A549 (cell line): ENCODE results near the gene DIAPH2. TPM values are rescaled to one million over a fixed set of nuclear protein-coding genes. Genes with fewer than 3 reads are reported as not detected.

Source experiments
- ATAC-seq, 2 experiments: fragments of 200-7000 bp in 1 of 2; fragments of >200 bp in 1 of 2; cut with Nextera tagmentation in 1 of 2; cut with Tn5 transposase in 1 of 2; 3 replicates each; pipeline versions ENCODE4 v1.8.0 to v1.9.1; 2018 to 2020; ENCODE audit warnings: mild to moderate bottlenecking in 1 of 2, moderate library complexity in 1 of 2
- CTCF ChIA-PET: fragments of 300-600 bp; sonication (Branson Sonifier 250); formaldehyde crosslinking; extraction: SDS; loops from one replicate; lab custom pipeline; 2021; ENCODE audit warnings: antibody characterized with exemption, inconsistent platforms; lab: Yijun Ruan, JAX
- POLR2A ChIA-PET: fragments of 350-600 bp; formaldehyde crosslinking; extraction: SDS; loops from one replicate; lab custom pipeline; 2021; ENCODE audit warnings: antibody characterized with exemption, inconsistent platforms; lab: Yijun Ruan, JAX
- DNase-seq, 2 experiments: peaks; one replicate each; pipeline versions ENCODE4 v3.0.0 to v3.0.0-alpha.2; 2011 to 2016; ENCODE audit warnings: low read depth in 1 of 2, low spot score in 1 of 2
- FAIRE-seq: peaks from 2 replicates; lab custom pipeline; 2011; peaks lifted over from hg19 to GRCh38; lab: Jason Lieb, UNC
- H3K27ac ChIP-seq, 2 experiments: fragments of >200 bp; sonication (Bioruptor Twin); formaldehyde crosslinking; 3 replicates each; pipeline ENCODE4 v1.5.1; 2016 to 2017
- H3K4me1 ChIP-seq: fragments of >200 bp; sonication (Bioruptor Twin); formaldehyde crosslinking; 3 replicates; pipeline ENCODE4 v1.6.1; 2016
- H3K4me2 ChIP-seq: fragments of >200 bp; sonication (Bioruptor Twin); formaldehyde crosslinking; 3 replicates; pipeline ENCODE4 v1.6.1; 2016
- H3K4me3 ChIP-seq: fragments of >200 bp; sonication (Bioruptor Twin); formaldehyde crosslinking; 3 replicates; pipeline ENCODE4 v1.5.1; 2016
- H3K9me3 ChIP-seq: fragments of >200 bp; sonication (Bioruptor Twin); formaldehyde crosslinking; 3 replicates; pipeline ENCODE4 v1.6.1; 2016
- CBX8 ChIP-seq: fragments of 200-600 bp; sonication (generic); IDR thresholded peaks from 2 replicates; pipeline ENCODE4 v1.6.1; 2016
- CEBPB ChIP-seq, 2 experiments: fragments of >200 bp in 1 of 2; sonication (Bioruptor Twin) in 1 of 2; formaldehyde crosslinking in 1 of 2; IDR thresholded peaks; 2 replicates each; pipeline ENCODE4 v1.6.1; 2012 to 2016
- CHD2 ChIP-seq: fragments of 150-350 bp; IDR thresholded peaks from 2 replicates; pipeline ENCODE4 v1.6.1; 2014; ENCODE audit warnings: low read length; ENCODE audit not compliant: partially characterized antibody
- EHF ChIP-seq: fragments of 250-450 bp; sonication (Bioruptor Pico); IDR thresholded peaks from 2 replicates; pipeline ENCODE4 v1.5.0; 2020; ENCODE audit warnings: mild to moderate bottlenecking
- EHMT2 ChIP-seq: fragments of 200-600 bp; sonication (generic); IDR thresholded peaks from 2 replicates; pipeline ENCODE4 v1.6.1; 2016; ENCODE audit warnings: antibody characterized with exemption, low read depth, mild to moderate bottlenecking, moderate library complexity
- ELK1 ChIP-seq: fragments of 150-350 bp; IDR thresholded peaks from 2 replicates; pipeline ENCODE4 v1.6.1; 2014; ENCODE audit warnings: low read depth, mild to moderate bottlenecking, low read length
- FOSB ChIP-seq: fragments of 250-450 bp; sonication (Bioruptor Pico); IDR thresholded peaks from 2 replicates; pipeline ENCODE4 v1.5.0; 2020; ENCODE audit warnings: mild to moderate bottlenecking, moderate library complexity
- FOSL2 ChIP-seq, 2 experiments: fragments of 450-650 bp in 1 of 2; fragments of >200 bp in 1 of 2; sonication (Bioruptor Twin) in 1 of 2; formaldehyde crosslinking; IDR thresholded peaks; 2 replicates each; pipeline versions ENCODE4 v1.5.0 to v1.6.1; 2016 to 2020; ENCODE audit warnings: mild to moderate bottlenecking in 1 of 2, moderate library complexity in 1 of 2
- FOXS1 ChIP-seq: fragments of 250-450 bp; sonication (Bioruptor Pico); IDR thresholded peaks from 2 replicates; pipeline ENCODE4 v1.5.0; 2020; ENCODE audit warnings: mild to moderate bottlenecking, moderate library complexity
- GATA3 ChIP-seq: IDR thresholded peaks from 2 replicates; pipeline ENCODE4 v1.6.1; 2012; ENCODE audit warnings: borderline replicate concordance
- HDAC2 ChIP-seq: fragments of 200-600 bp; sonication (generic); IDR thresholded peaks from 2 replicates; pipeline ENCODE4 v1.6.1; 2016
- HEYL ChIP-seq: fragments of 250-450 bp; sonication (Bioruptor Pico); IDR thresholded peaks from 2 replicates; pipeline ENCODE4 v1.8.0; 2021; ENCODE audit warnings: mild to moderate bottlenecking, moderate library complexity
- HOXB5 ChIP-seq: fragments of 250-450 bp; sonication (Bioruptor Pico); IDR thresholded peaks from 2 replicates; pipeline ENCODE4 v1.5.0; 2020; ENCODE audit warnings: mild to moderate bottlenecking, moderate library complexity
- KDM1A ChIP-seq: fragments of 200-600 bp; sonication (generic); IDR thresholded peaks from 2 replicates; pipeline ENCODE4 v1.6.1; 2016; ENCODE audit warnings: low read depth, mild to moderate bottlenecking
- NPAS2 ChIP-seq: fragments of 250-450 bp; sonication (Bioruptor Pico); IDR thresholded peaks from 2 replicates; pipeline ENCODE4 v1.8.0; 2022; ENCODE audit warnings: mild to moderate bottlenecking, moderate library complexity, borderline replicate concordance
- POLR2A ChIP-seq: IDR thresholded peaks from 2 replicates; pipeline ENCODE4 v1.6.1; 2012; ENCODE audit warnings: mild to moderate bottlenecking, low read length
- RAD21 ChIP-seq, 2 experiments: fragments of >200 bp in 1 of 2; sonication (Bioruptor Twin) in 1 of 2; formaldehyde crosslinking in 1 of 2; IDR thresholded peaks in 1 of 2; conservative IDR thresholded peaks in 1 of 2; 2 replicates in 1 of 2; 3 replicates in 1 of 2; pipeline ENCODE4 v1.6.1; 2012 to 2018; ENCODE audit warnings: inconsistent platforms in 1 of 2
- RNF2 ChIP-seq: fragments of 200-600 bp; sonication (generic); IDR thresholded peaks from 2 replicates; pipeline ENCODE4 v1.6.1; 2016; ENCODE audit warnings: low read depth, mild to moderate bottlenecking, antibody characterized with exemption, moderate library complexity, borderline replicate concordance
- SMC3 ChIP-seq: fragments of >200 bp; sonication (Bioruptor Twin); formaldehyde crosslinking; IDR thresholded peaks from 3 replicates; pipeline ENCODE4 v1.6.1; 2018; ENCODE audit warnings: inconsistent platforms
- USF2 ChIP-seq: fragments of 450-650 bp; IDR thresholded peaks from 2 replicates; pipeline ENCODE4 v1.6.1; 2014; ENCODE audit warnings: antibody characterized with exemption
- ZC3H11A ChIP-seq: fragments of 450-650 bp; IDR thresholded peaks from 2 replicates; pipeline ENCODE4 v1.6.1; 2014; ENCODE audit warnings: antibody characterized with exemption, mild to moderate bottlenecking
- ZFP36 ChIP-seq: fragments of 450-650 bp; IDR thresholded peaks from 2 replicates; pipeline ENCODE4 v1.6.1; 2014; ENCODE audit warnings: borderline replicate concordance; ENCODE audit not compliant: partially characterized antibody
- ZNF302 ChIP-seq: fragments of 250-450 bp; sonication (Bioruptor Pico); IDR thresholded peaks from 2 replicates; pipeline ENCODE4 v1.9.0; 2021; ENCODE audit warnings: inconsistent platforms, mild to moderate bottlenecking, moderate library complexity
- ZSCAN20 ChIP-seq: fragments of 250-450 bp; sonication (Bioruptor Pico); IDR thresholded peaks from 2 replicates; pipeline ENCODE4 v1.8.0; 2022; ENCODE audit warnings: mild to moderate bottlenecking, moderate library complexity
- WGBS: methylation state at CpG from one replicate; pipeline ENCODE4 v1.1.6; 2017; ENCODE audit errors: missing lambda C conversion rate; 5-methylcytosine and 5-hydroxymethylcytosine counted together
- polyA plus RNA-seq, 4 experiments: library from polyadenylated mRNA; depleted of rRNA in 3 of 4; stranded (reverse); fragments of >200 nt; fragmentation: RNase III in 1 of 4; extraction: RNeasy Plus Mini Kit Qiagen cat#74134 plus additional on column Dnase treatment in 1 of 4; gene quantifications; 2 replicates in 3 of 4; 3 replicates in 1 of 4; pipeline ENCODE4 v1.2.3, GENCODE V29; 2011 to 2017
- TF ChIP-seq, protein P1 (sequence below): fragments of 200-600 bp; sonication (generic); IDR thresholded peaks from 2 replicates; pipeline ENCODE4 v1.6.1; 2016; ENCODE audit warnings: antibody characterized with exemption, mild to moderate bottlenecking, moderate library complexity

The DIAPH2 gene
- polyA plus RNA-seq, 2 of the 4 experiments (the other 2 are of a cell fraction) = 3.7 to 10.0 TPM

GRCh38 chrX:96688789-96689188 is 4.1 kb downstream of the DIAPH2 start (continued):
- no peak for TF ChIP-seq CHD2
- TF ChIP-seq, all 56 proteins: peak for 0

GRCh38 chrX:96689991-96690390 is 5.3 kb downstream of the DIAPH2 start:
- ATAC-seq = no peak
- Histone ChIP-seq H3K27ac (no peak overlapping the region), H3K4me1 (peaks cover 10% of the 10 kb centered on the region; the same call in 2 of the 3 replicates), H3K9me3 (no peaks in the 10 kb centered on the region), H3K4me2 (no peak overlapping the region), H3K4me3 (no peak overlapping the region)
- DNase-seq = no peak
- TF ChIP-seq ZSCAN20 (CRISPR knock-in tag) (no peak), CEBPB (IDR thresholded peaks at IDR 0.05) (no peak)
- CTCF ChIA-PET = interaction anchor here (0.6 kb wide), 1 partner anchor 8 kb away, joined by 3 read pairs; no protein-coding TSS in a partner anchor
- no peak for FAIRE-seq
- POLR2A ChIA-PET = no interaction called here
- 68% methylated on average over 2 of the region's 2 CpGs for WGBS

DNA sequence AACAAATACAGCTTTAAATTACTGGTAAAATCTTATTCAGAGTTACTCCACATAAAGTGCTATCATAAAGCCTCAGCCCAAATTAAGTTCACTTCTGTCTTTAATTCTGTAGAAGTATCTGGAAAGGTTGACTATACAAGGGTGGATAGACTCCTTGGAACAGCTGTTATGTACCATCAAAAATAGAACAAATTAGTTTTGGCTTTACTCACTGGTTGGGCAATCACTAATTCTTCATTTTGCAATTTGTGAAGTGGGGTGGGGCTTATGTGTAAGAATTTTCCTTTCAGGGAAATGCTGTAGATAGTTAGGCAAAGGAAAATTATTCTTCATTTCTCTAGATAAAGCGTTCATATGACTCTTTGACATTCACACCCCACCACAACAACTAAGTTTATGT is 7.8 kb downstream of the DIAPH2 start:
- CTCF ChIA-PET = interaction anchor here (1.3 kb wide), 1 partner anchor 10 kb away, joined by 4 read pairs; no protein-coding TSS in a partner anchor
- DNase-seq (no peak), ATAC-seq (no peak), FAIRE-seq (no peak)
- Histone ChIP-seq H3K27ac (no peak overlapping the region), H3K4me2 (no peak overlapping the region), H3K4me3 (no peak overlapping the region), H3K4me1 (no peaks in the 10 kb centered on the region), H3K9me3 (no peaks in the 10 kb centered on the region)
- POLR2A ChIA-PET = no interaction called here
- TF ChIP-seq FOSB (CRISPR knock-in tag) (no peak), EHMT2 (no peak), HDAC2 (no peak), NPAS2 (CRISPR knock-in tag) (no peak), ZNF302 (CRISPR knock-in tag) (no peak), HEYL (CRISPR knock-in tag) (no peak), POLR2A (no peak), ZC3H11A (no peak), RNF2 (no peak), KDM1A (no peak), HOXB5 (CRISPR knock-in tag) (no peak), CEBPB (IDR thresholded peaks at IDR 0.05) (no peak), EHF (CRISPR knock-in tag) (no peak), GATA3 (no peak), ELK1 (no peak)
- WGBS = 81% methylated on average over 1 of the region's 1 CpG

- DNase-seq (no peak), FAIRE-seq (peak; percentile 39), ATAC-seq (no peak)
- no peak overlapping the region for H3K4me2 ChIP-seq
- no peak overlapping the region for H3K27ac ChIP-seq
- ChIA-PET CTCF (interaction anchor here (0.8 to 1.3 kb wide), 2 partner anchors 9 to 47 kb away, joined by 3 to 4 read pairs; no protein-coding TSS in a partner anchor), POLR2A (no interaction called here)
- no peaks in the 10 kb centered on the region for H3K4me1 ChIP-seq
- TF ChIP-seq RAD21 (conservative IDR thresholded peaks at IDR 0.05 in 1 of 2, IDR thresholded peaks at IDR 0.05 in 1 of 2) (no peak), RNF2 (no peak), SMC3 (no peak), GATA3 (no peak), CBX8 (no peak)
- no peak overlapping the region for H3K4me3 ChIP-seq
- H3K9me3 ChIP-seq = no peaks in the 10 kb centered on the region
These were observed 8.2 kb downstream of the DIAPH2 start for GRCh38 chrX:96692890-96693289.

- Histone ChIP-seq H3K4me2 (no peak overlapping the region), H3K4me1 (no peaks in the 10 kb centered on the region), H3K4me3 (no peak overlapping the region), H3K27ac (no peak overlapping the region), H3K9me3 (no peaks in the 10 kb centered on the region)
- ChIA-PET CTCF (interaction anchor here (0.6 to 1.3 kb wide), 3 partner anchors 9 to 232 kb away, joined by 3 to 4 read pairs (median 3); no protein-coding TSS in a partner anchor), POLR2A (no interaction called here)
- DNase-seq = no peak
- 100% methylated on average over 6 of the region's 6 CpGs for WGBS
- ATAC-seq = no peak
- no peak for FAIRE-seq
- TF ChIP-seq FOSL2 (IDR thresholded peaks at IDR 0.05) (no peak), FOSL2 (CRISPR knock-in tag; IDR thresholded peaks at IDR 0.05) (no peak), FOXS1 (no peak), ZFP36 (no peak), USF2 (no peak), ZSCAN20 (CRISPR knock-in tag) (no peak), CHD2 (no peak)
- TF ChIP-seq, protein P1, sequence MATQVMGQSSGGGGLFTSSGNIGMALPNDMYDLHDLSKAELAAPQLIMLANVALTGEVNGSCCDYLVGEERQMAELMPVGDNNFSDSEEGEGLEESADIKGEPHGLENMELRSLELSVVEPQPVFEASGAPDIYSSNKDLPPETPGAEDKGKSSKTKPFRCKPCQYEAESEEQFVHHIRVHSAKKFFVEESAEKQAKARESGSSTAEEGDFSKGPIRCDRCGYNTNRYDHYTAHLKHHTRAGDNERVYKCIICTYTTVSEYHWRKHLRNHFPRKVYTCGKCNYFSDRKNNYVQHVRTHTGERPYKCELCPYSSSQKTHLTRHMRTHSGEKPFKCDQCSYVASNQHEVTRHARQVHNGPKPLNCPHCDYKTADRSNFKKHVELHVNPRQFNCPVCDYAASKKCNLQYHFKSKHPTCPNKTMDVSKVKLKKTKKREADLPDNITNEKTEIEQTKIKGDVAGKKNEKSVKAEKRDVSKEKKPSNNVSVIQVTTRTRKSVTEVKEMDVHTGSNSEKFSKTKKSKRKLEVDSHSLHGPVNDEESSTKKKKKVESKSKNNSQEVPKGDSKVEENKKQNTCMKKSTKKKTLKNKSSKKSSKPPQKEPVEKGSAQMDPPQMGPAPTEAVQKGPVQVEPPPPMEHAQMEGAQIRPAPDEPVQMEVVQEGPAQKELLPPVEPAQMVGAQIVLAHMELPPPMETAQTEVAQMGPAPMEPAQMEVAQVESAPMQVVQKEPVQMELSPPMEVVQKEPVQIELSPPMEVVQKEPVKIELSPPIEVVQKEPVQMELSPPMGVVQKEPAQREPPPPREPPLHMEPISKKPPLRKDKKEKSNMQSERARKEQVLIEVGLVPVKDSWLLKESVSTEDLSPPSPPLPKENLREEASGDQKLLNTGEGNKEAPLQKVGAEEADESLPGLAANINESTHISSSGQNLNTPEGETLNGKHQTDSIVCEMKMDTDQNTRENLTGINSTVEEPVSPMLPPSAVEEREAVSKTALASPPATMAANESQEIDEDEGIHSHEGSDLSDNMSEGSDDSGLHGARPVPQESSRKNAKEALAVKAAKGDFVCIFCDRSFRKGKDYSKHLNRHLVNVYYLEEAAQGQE = no peak
These were observed 8.8 kb downstream of the DIAPH2 start for GRCh38 chrX:96693407-96693806.
